Activated T-helper 2 cell treated with anti-CD3 and anti-CD28 coated beads, Interferon-gamma antibody, Interleukin-2, Interleukin-4, amounts not matched to agents 10 μg/mL and 5 μg/mL and 100 μg/mL, durations not matched to agents 14 hours and 24 hours and 36 hours (primary cell): Measurements from ENCODE around the gene FOXL3. TPM values are rescaled to one million over a fixed set of nuclear protein-coding genes. Genes with fewer than 3 reads are reported as not detected.
"Not testable (repeated sequence)": the region's sequence is repeated elsewhere in the genome, so short reads cannot be mapped to it uniquely, and the experiment has no call there.

Experiments
- DNase-seq: peaks from one replicate; pipeline ENCODE4 v3.0.0; 2021; ENCODE audit warnings: low spot score
- H3K27ac Mint-ChIP-seq: one replicate; pipeline ENCODE4 v1.8.0; 2021; ENCODE audit warnings: mixed read lengths
- H3K27me3 Mint-ChIP-seq: one replicate; pipeline ENCODE4 v1.8.0; 2021; ENCODE audit warnings: low read depth, mixed read lengths
- H3K36me3 Mint-ChIP-seq: one replicate; pipeline ENCODE4 v1.8.0; 2021; ENCODE audit warnings: low read depth, mixed read lengths
- H3K4me1 Mint-ChIP-seq: one replicate; pipeline ENCODE4 v1.8.0; 2021; ENCODE audit warnings: low read depth, mixed read lengths
- H3K4me3 Mint-ChIP-seq: one replicate; pipeline ENCODE4 v1.8.0; 2021; ENCODE audit warnings: low read depth, mild to moderate bottlenecking, moderate library complexity, mixed read lengths
- H3K9me3 Mint-ChIP-seq: one replicate; pipeline ENCODE4 v1.8.0; 2021; ENCODE audit warnings: mixed read lengths
- intact Hi-C: fragments of 100-400 bp; cut with micrococcal nuclease; formaldehyde crosslinking; loops from one replicate; pipeline ENCODE4 v1.15.1; 2023
- total RNA-seq: library from RNA; stranded (reverse); gene quantifications from 2 replicates; pipeline ENCODE4 v1.2.3, GENCODE V29; 2022

The FOXL3 gene
- total RNA-seq, 1 donor from 2014 or later = not detected

DNA sequence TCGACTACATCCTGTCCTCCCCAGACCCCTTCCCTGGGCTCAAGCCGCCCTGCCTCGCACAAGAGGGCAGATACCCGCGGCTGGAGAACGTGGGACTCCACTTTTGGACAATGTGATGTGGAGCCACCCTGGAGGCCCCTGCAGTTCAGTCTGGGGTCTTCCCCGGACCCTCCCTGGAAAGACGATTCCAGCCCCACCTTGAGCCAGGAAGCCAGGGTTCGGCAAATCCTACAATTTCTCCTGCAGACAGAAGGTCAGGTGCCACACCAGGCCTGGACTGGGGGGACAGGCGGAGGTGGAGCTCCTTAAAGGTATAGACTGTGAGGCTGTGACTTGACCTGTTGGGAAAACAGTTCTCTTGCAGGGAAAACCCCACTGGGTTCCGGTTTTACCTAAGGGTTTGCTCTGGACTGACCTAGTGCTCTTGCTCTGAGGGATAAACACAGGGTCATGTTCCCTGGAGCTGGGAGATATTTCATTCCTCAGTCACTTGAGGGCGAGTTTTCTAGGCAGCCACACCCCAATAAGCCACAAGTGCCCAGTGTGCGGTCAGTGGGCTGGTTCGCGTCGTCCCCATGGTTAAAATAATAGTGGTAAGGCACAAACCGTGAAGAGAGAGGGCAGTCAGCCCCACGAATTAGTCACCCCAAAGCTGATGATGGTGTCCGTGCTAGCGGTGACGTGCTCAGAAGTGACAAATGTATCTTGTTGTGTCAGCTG is 1.6 kb downstream of the FOXL3 start:
- Mint-ChIP-seq H3K27ac (no peak overlapping the region), H3K4me3 (no peak overlapping the region), H3K9me3 (no peaks in the 10 kb centered on the region), H3K4me1 (no peaks in the 10 kb centered on the region), H3K36me3 (no peaks in the 10 kb centered on the region), H3K27me3 (peaks cover 32% of the 10 kb centered on the region)
- DNase-seq = no peak
- intact Hi-C loops = no loop called here

DNA sequence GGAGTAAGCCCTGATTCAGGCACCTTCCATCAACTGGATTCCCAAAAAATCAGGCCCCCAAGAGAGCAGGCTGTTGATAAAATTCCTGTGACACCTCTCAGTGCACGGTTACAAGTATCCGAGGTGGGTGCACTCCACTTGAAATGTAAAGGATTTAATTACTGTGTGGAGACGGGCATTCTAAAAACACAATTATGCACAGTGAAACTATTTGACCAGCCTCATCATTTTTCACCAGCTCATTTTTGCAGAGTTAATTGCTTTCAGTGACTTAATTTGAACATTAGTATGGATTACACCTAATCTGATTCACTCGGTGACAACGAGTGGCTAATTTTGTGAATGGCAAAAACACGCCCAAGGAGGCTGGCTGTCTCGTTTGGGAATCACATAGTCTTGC is 2.3 kb downstream of the FOXL3 start:
- H3K27ac Mint-ChIP-seq = no peak overlapping the region
- H3K27me3 Mint-ChIP-seq = peaks cover 32% of the 10 kb centered on the region
- no peak overlapping the region for H3K4me3 Mint-ChIP-seq
- no peaks in the 10 kb centered on the region for H3K4me1 Mint-ChIP-seq
- intact Hi-C loops = no loop called here
- no peaks in the 10 kb centered on the region for H3K9me3 Mint-ChIP-seq
- H3K36me3 Mint-ChIP-seq = no peaks in the 10 kb centered on the region
- no peak for DNase-seq

DNA sequence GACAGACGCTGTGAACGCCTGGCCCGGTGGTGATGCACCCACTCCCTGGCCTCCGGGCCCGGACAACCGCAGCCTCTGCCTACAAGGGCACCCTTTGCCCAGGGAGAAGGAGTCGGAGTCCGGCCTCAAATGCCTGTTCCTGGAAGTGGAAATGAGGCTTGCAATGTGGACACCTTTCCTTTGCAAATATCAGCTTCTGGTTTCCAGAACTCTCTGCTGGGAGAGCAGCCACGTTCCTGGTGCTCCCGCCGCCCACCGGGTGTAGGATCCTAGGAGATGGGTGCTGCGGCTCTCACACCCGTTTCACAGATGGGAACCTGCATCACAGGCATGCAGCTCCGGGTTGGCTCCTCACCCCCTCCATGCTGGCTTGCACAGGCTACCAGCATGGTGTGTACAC is 2.9 kb downstream of the FOXL3 start:
- intact Hi-C loops = no loop called here
- no peaks in the 10 kb centered on the region for H3K4me1 Mint-ChIP-seq

DNA sequence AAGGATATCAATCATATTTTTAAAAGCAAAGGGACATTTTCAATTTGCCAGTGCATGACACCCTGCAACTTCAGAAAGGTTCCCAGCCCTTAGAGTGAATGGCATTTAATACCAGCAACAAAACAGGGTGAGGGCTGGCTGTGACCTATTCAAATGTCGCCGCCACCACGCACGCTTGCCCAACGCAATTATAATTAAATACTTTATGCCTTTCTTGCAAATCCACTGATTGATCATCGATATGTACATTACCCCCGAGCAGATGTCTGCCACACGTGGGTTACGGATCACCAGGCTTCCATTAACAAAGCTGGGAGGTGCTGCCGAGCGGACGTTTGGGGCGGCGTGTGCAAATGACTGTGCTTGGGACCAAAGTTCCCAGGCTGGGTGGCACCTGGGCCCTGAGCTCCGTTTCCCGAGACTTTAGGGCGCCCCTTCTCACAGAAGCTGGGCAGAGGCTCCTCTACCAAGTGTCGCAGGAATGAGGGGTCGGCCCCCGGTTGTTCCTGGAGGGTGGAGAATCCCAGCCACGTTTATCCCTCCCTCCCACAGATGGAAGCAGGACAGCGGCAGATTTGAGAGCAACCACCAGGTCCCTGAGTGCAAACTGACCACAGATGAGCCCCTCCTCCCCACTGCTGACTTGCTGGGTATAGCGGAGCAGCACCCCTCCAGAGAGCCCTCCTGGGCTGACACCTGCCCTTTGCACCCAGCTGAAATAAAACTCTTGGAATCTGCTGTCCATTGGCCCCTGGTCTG is 3.9 kb downstream of the FOXL3 start:
- no peak overlapping the region for H3K4me3 Mint-ChIP-seq
- H3K27ac Mint-ChIP-seq = no peak overlapping the region
- H3K4me1 Mint-ChIP-seq = no peaks in the 10 kb centered on the region
- no peaks in the 10 kb centered on the region for H3K36me3 Mint-ChIP-seq
- DNase-seq = no peak
- H3K27me3 Mint-ChIP-seq = peaks cover 23% of the 10 kb centered on the region
- intact Hi-C loops = no loop called here
- H3K9me3 Mint-ChIP-seq = no peaks in the 10 kb centered on the region

More for the DNA sequence above, 2.9 kb downstream of the FOXL3 start:
- Mint-ChIP-seq H3K27me3 (peaks cover 30% of the 10 kb centered on the region), H3K4me3 (no peak overlapping the region), H3K9me3 (no peaks in the 10 kb centered on the region), H3K27ac (no peak overlapping the region), H3K36me3 (no peaks in the 10 kb centered on the region)
- no peak for DNase-seq

DNA sequence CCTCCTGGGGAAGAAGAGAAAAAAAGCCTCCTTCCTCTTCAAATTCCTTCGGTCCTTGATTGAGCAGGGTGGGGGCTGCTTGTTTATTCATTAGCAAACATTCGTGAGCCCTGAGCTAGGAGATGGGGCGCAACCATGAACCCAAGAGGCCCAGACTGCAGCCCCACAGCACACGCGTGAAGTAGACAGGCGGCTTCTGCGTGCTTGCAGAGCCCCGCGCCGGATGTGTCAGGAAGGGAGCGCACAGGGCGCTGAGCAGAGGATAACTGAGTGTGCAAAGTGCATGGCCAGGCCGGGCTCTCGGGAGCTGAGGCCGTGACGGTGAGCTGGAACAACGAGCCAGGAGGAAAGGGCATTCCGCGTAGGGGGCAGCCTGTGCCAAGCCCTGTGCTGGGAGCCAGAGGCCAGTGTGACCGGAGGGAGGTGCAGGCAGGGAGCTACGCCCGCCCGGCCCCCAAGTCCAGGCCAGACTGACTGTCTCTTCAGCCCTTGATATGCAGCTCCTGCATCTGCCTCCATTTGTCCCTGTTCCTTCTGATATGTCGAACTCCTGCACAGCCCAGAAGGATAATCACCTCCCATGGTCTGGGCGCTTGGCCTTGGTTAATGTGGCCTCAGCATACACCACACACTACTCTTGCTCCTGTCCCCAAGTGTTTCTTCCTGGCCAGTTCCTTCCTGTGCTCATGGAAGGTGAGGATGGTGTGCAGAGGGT is 4.6 kb downstream of the FOXL3 start:
- no peak overlapping the region for H3K27ac Mint-ChIP-seq
- H3K27me3 Mint-ChIP-seq = peaks cover 19% of the 10 kb centered on the region
- no peak overlapping the region for H3K4me3 Mint-ChIP-seq
- no peaks in the 10 kb centered on the region for H3K4me1 Mint-ChIP-seq
- intact Hi-C loops = no loop called here
- H3K9me3 Mint-ChIP-seq = no peaks in the 10 kb centered on the region
- no peaks in the 10 kb centered on the region for H3K36me3 Mint-ChIP-seq
- DNase-seq = no peak

DNA sequence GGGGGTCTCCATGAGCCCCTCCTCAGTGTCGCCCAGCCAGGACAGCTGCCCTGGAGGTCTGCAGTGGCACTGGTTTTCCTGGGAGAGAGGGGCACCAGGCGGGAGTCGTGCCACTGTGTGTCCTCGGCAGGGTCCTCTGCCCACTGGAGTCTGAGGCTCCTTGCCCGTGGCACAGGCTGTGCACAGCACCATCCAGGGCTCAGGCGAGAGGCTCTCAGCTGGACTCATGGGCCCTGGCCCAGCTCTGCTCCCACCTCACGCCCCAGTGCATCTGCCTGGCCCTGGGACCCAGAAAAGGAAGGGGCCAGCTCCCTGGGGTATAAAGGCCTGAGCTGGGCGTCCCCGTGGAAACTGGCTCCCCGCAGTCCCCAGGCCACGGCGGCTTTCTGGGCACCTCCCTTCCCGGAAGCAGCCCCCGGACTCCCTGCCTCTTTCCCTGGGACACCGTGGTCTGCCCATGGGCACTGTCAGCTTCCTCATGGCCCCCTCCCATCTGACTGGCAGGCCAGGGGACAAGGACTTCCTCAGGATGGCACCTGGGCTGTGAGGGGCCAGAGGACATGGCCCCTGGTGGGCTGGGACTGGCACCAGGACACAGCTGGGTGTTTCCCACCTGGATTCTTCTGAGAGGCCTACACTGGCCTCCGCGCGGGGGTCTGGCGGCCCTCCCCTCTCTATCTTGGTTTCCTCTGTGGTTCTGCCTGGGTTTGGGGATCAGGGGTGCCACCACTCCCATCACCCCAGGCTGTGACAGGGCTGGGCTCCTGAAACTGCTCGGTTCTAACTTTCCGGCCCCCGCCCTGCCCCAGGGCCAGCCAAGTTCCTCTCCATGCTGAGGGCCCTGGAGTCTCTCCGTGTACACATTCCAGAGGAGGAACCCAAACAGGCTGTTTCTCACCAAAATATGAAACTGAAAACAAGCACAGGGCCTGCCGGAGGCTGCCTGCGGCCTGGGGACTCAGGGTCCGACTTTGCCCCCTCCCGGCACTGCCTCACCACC is 5.5 kb downstream of the FOXL3 start:
- intact Hi-C loops = no loop called here
- DNase-seq = no peak
- Mint-ChIP-seq H3K27me3 (peaks cover 19% of the 10 kb centered on the region), H3K4me3 (no peak overlapping the region), H3K27ac (no peak overlapping the region), H3K9me3 (no peaks in the 10 kb centered on the region), H3K36me3 (no peaks in the 10 kb centered on the region), H3K4me1 (no peaks in the 10 kb centered on the region)

DNA sequence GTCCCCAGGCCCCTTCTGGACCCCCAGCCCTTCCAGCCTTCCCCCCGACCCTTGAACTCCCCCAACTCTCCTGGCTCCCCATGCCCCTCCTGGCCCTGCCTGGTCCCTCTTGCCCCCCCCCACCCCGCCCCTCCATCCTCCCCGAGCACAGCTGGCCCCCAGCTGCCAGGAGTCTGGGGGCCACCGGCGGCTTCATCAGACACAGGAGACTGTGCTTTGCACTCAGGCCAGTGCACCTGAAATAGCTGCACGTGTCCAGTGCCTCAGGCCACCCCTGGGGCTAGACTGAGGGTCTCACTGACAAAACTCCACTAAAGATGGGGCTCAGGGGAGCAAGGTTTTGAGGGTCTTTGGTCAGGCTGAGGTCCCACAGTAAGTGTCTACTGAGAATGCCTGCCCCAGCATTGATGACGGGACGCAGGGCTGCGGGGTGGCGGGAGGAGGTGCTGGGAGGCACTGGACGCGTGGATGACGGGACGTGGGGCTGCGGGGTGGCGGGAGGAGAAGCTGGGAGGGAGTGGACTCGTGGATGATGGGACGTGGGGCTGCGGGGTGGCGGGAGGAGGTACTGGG is 6.5 kb downstream of the FOXL3 start:
- intact Hi-C loops = no loop called here
- peaks cover 16% of the 10 kb centered on the region for H3K27me3 Mint-ChIP-seq
- DNase-seq = no peak
- H3K9me3 Mint-ChIP-seq = no peaks in the 10 kb centered on the region
- no peak overlapping the region for H3K27ac Mint-ChIP-seq
- no peaks in the 10 kb centered on the region for H3K36me3 Mint-ChIP-seq
- H3K4me1 Mint-ChIP-seq = no peaks in the 10 kb centered on the region
- no peak overlapping the region for H3K4me3 Mint-ChIP-seq

DNA sequence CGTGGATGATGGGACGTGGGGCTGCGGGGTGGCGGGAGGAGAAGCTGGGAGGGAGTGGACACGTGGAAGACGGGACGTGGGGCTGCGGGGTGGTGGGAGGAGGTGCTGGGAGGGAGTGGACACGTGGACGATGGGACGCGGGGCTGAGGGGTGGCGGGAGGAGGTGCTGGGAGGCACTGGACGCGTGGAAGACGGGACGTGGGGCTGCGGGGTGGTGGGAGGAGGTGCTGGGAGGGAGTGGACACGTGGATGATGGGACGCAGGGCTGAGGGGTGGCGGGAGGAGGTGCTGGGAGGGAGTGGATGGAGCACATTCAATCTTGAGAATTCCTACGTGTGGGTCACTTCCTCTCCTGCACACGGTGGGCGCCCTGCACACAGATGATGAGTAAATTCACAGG is 7.2 kb downstream of the FOXL3 start:
- H3K4me1 Mint-ChIP-seq, intact Hi-C loops, H3K27ac Mint-ChIP-seq, H3K36me3 Mint-ChIP-seq, DNase-seq, H3K4me3 Mint-ChIP-seq, H3K9me3 Mint-ChIP-seq: not testable (repeated sequence)
- peaks cover 10% of the 10 kb centered on the region for H3K27me3 Mint-ChIP-seq

DNA sequence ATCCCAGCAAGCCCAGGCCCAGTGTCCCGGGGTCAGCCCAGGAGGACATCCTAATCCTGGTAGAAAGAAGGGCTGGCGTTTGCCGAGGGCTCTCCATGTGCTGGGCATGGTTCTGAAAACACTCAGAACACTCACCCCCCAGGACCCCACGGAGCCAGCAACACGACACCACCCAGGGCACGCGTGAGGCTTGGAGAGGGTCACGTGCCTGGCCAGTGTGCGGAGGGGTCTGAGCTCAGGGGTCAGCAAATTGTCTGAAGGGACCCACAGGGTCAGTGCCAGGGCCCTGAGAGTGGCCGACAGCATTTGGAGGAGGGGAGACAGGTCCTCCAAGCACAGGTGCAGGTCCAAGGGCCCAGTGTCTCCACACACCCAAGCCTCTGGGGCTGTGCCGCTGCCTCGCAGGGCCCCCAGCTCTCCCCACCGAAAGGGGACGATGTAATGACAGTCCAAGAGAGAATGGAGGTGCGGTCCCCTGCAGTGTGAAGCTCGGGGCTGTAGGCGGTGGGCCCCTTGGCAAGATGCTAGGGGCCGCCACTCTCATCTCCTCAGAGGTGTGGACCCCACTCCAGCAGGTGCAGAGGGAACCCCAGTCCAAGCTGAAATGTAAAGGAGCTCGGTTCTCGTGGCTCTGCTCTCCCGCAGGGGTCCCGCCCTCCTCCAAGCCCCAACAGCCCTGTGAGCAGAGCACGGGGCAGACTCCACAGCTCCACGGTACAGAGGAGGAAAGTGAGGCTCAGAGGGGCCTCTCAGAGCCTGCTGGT is 7.8 kb downstream of the FOXL3 start:
- Mint-ChIP-seq H3K36me3 (no peaks in the 10 kb centered on the region), H3K4me3 (no peak overlapping the region), H3K27ac (no peak overlapping the region), H3K27me3 (peaks cover 6% of the 10 kb centered on the region), H3K4me1 (no peaks in the 10 kb centered on the region), H3K9me3 (no peaks in the 10 kb centered on the region)
- no peak for DNase-seq
- intact Hi-C loops = no loop called here

DNA sequence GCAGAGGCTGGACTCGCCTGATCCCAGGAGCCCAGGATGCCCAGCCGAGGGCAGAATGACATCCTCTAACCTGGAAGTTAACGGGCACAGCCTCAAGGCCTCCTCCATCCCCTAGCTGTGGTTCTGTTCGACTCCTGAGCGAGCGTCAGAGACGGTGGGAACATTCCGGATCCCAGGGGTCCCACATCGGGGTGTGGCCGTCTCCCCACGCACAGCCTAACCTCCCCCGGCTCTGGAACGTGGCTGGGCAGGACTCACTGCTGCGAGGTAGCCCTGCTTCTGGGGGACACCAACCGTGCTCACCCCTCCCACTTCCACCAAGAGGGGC is 8.4 kb downstream of the FOXL3 start:
- H3K4me1 Mint-ChIP-seq = no peaks in the 10 kb centered on the region
- H3K36me3 Mint-ChIP-seq = no peaks in the 10 kb centered on the region
- no peak overlapping the region for H3K4me3 Mint-ChIP-seq

DNA sequence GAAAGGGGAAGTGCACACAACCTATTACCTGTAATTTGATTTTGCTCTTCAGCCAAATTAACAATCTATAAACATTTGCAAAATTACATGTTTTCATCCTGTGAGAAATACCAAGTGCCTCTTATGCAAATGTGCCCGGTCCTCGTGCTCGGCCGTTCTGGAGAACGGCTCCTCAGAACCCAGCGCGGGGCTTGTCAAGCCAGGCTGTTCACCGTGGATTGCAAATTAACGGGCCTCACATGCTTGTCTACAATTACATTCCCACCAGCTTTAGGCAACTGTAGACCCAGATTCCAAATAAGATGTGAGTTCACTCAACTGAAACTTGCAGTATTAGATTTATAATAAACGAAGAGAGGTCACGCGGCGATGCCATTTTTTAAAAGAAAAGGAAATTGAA is 8.8 kb downstream of the FOXL3 start:
- Mint-ChIP-seq H3K27me3 (no peaks in the 10 kb centered on the region), H3K27ac (no peak overlapping the region), H3K36me3 (no peaks in the 10 kb centered on the region), H3K4me1 (no peaks in the 10 kb centered on the region), H3K4me3 (no peak overlapping the region), H3K9me3 (no peaks in the 10 kb centered on the region)
- no peak for DNase-seq
- intact Hi-C loops = no loop called here

More for the DNA sequence above, 8.4 kb downstream of the FOXL3 start:
- intact Hi-C loops = no loop called here
- no peak for DNase-seq
- H3K9me3 Mint-ChIP-seq = no peaks in the 10 kb centered on the region
- no peak overlapping the region for H3K27ac Mint-ChIP-seq
- peaks cover 1% of the 10 kb centered on the region for H3K27me3 Mint-ChIP-seq
